Spleen (tissue), 11 donors: ENCODE measurements around the gene ATP11B. TPM values are rescaled to one million over a fixed set of nuclear protein-coding genes. Genes with fewer than 3 reads are reported as not detected.
A peak's percentile ranks its signal among the peaks of the same experiment; 100 is the strongest.

ENCODE experiments used
- DNase-seq: peaks from one replicate; pipeline ENCODE4 v3.0.0-alpha.2; 2020
- H3K27ac ChIP-seq, 8 donors: fragments of 200-600 bp; sonication (generic) in 7 of 8; 1 replicate in 4 of 8; 2 replicates in 4 of 8; pipeline versions ENCODE4 v1.5.0 to v1.8.0; 2016 to 2021; ENCODE audit warnings: inconsistent platforms in 4 of 8, mild to moderate bottlenecking in 4 of 8, moderate library complexity in 1 of 8
- H3K27me3 ChIP-seq, 7 donors: fragments of 200-600 bp; sonication (generic) in 6 of 7; replicated peaks in 1 of 7; 1 replicate in 4 of 7; 2 replicates in 3 of 7; pipeline versions ENCODE4 v1.5.0 to v1.8.0; 2016 to 2021; ENCODE audit warnings: inconsistent platforms in 3 of 7, mild to moderate bottlenecking in 1 of 7
- H3K36me3 ChIP-seq, 6 donors: fragments of 200-600 bp; sonication (generic) in 5 of 6; 1 replicate in 4 of 6; 2 replicates in 2 of 6; pipeline versions ENCODE4 v1.5.0 to v1.8.0; 2016 to 2021; ENCODE audit warnings: inconsistent platforms in 2 of 6
- H3K4me1 ChIP-seq, 6 donors: fragments of 200-600 bp; sonication (generic) in 5 of 6; 1 replicate in 3 of 6; 2 replicates in 3 of 6; pipeline versions ENCODE4 v1.5.0 to v1.8.0; 2016 to 2021; ENCODE audit warnings: inconsistent platforms in 3 of 6
- H3K4me3 ChIP-seq, 8 donors: fragments of 200-600 bp; sonication (generic) in 7 of 8; 1 replicate in 4 of 8; 2 replicates in 4 of 8; pipeline versions ENCODE4 v1.5.0 to v1.8.0; 2016 to 2021; ENCODE audit warnings: inconsistent platforms in 4 of 8, mild to moderate bottlenecking in 4 of 8, moderate library complexity in 2 of 8
- H3K9me3 ChIP-seq, 8 donors: fragments of 200-600 bp; sonication (generic) in 7 of 8; 1 replicate in 4 of 8; 2 replicates in 4 of 8; pipeline versions ENCODE4 v1.5.0 to v1.8.0; 2016 to 2021; ENCODE audit warnings: inconsistent platforms in 4 of 8
- POLR2A ChIP-seq, 3 donors: fragments of 450-650 bp; IDR thresholded peaks; one replicate each; pipeline ENCODE4 v1.5.1; 2017; ENCODE audit warnings: antibody characterized with exemption in 3 of 3, mild to moderate bottlenecking in 1 of 3
- POLR2AphosphoS5 ChIP-seq, 3 donors: sonication (generic); formaldehyde crosslinking; IDR thresholded peaks; one replicate each; pipeline ENCODE4 v1.5.1; 2017; ENCODE audit warnings: antibody characterized with exemption in 3 of 3
- WGBS, 5 donors: extraction: QIAGEN DNeasy Blood & Tissue Kit in 3 of 5; methylation state at CpG; one replicate each; pipeline versions ENCODE4 v1.1.5 to v1.1.7; 2013 to 2018; 5-methylcytosine and 5-hydroxymethylcytosine counted together
- intact Hi-C: fragments of 100-400 bp; cut with DNase I; formaldehyde crosslinking; loops from one replicate; pipeline ENCODE4 v1.15.0; 2023; ENCODE audit warnings: low total_unique reads
- polyA plus RNA-seq, 3 donors: library from polyadenylated mRNA; stranded (reverse); fragments of 200-250 nt; gene quantifications; one replicate each; pipeline ENCODE4 v1.2.1, GENCODE V29; 2013
- total RNA-seq, 7 donors: library from RNA; depleted of rRNA in 3 of 7; stranded (reverse); fragments of >200 nt in 3 of 7; fragmentation: NEBNext Ultra II Directional in 4 of 7; extraction: Animal tissue kit (Norgen Biotek cat#: 25700) in 4 of 7; gene quantifications; one replicate each; pipeline versions ENCODE4 v1.1.0 to v1.2.1, GENCODE V29; 2016 to 2021
- TF ChIP-seq, protein P1 (sequence below), 11 experiments: fragments of 200-600 bp in 7 of 11; fragments of 450-650 bp in 4 of 11; sonication (generic) in 4 of 11; IDR thresholded peaks in 8 of 11; conservative IDR thresholded peaks in 3 of 11; 1 replicate in 7 of 11; 2 replicates in 4 of 11; pipeline versions ENCODE4 v1.4.0 to v1.8.0; 2016 to 2021; ENCODE audit warnings: antibody characterized with exemption in 11 of 11, inconsistent platforms in 4 of 11, mild to moderate bottlenecking in 1 of 11
- donor health status: healthy with polysubstance abuse.
- donor health status: DM: no; HTN: no; CAD: no; lungs with moderate emphysema.
- donor health status: DM: no; HTN: no; CAD: no.
- donor health status: Bipolar disorder and iron deficiency.
- donor health status: healthy.
- donor health status: DM: no; HTN: no; CAD: no.
- donor health status: DM: yes; HTN: yes; CAD: no.

The ATP11B gene
- total and polyA plus RNA-seq, 10 donors, result 7.2 to 165 (median 90.3) TPM

DNA sequence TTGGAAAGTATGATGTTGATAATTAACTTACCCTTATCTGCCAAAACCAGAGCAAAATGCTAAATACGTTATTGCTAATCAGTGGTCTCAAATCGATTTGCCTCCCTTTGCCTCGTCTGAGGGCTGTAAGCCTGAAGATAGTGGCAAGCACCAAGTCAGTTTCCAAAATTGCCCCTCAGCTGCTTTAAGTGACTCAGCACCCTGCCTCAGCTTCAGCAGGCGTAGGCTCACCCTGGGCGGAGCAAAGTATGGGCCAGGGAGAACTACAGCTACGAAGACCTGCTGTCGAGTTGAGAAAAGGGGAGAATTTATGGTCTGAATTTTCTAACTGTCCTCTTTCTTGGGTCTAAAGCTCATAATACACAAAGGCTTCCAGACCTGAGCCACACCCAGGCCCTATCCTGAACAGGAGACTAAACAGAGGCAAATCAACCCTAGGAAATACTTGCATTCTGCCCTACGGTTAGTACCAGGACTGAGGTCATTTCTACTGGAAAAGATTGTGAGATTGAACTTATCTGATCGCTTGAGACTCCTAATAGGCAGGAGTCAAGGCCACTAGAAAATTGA, 127.3 kb downstream of the ATP11B start:
- Histone ChIP-seq H3K4me3 (no peak overlapping the region), H3K9me3 (no peaks in the 10 kb centered on the region), H3K27ac (no peak overlapping the region), H3K27me3 (no peaks in the 10 kb centered on the region), H3K4me1 (no peaks in the 10 kb centered on the region), H3K36me3 (peaks cover 0 to 61% (median 6%) of the 10 kb centered on the region in 6 donors)
- intact Hi-C loops, result no loop called here
- no peak for DNase-seq
- TF ChIP-seq POLR2AphosphoS5 (IDR thresholded peaks at IDR 0.05), result no peak
- TF ChIP-seq, protein P1, sequence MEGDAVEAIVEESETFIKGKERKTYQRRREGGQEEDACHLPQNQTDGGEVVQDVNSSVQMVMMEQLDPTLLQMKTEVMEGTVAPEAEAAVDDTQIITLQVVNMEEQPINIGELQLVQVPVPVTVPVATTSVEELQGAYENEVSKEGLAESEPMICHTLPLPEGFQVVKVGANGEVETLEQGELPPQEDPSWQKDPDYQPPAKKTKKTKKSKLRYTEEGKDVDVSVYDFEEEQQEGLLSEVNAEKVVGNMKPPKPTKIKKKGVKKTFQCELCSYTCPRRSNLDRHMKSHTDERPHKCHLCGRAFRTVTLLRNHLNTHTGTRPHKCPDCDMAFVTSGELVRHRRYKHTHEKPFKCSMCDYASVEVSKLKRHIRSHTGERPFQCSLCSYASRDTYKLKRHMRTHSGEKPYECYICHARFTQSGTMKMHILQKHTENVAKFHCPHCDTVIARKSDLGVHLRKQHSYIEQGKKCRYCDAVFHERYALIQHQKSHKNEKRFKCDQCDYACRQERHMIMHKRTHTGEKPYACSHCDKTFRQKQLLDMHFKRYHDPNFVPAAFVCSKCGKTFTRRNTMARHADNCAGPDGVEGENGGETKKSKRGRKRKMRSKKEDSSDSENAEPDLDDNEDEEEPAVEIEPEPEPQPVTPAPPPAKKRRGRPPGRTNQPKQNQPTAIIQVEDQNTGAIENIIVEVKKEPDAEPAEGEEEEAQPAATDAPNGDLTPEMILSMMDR (IDR thresholded peaks at IDR 0.05 in 8 of 11, conservative IDR thresholded peaks at IDR 0.05 in 3 of 11), result no peak
- WGBS, 5 donors, result 84 to 90% (median 88%) methylated on average over 9 of the region's 9 CpGs

GRCh38 chr3:182921665-182922355, 128.5 kb downstream of the ATP11B start:
- no peak for DNase-seq
- Histone ChIP-seq H3K27ac (no peak overlapping the region), H3K27me3 (no peaks in the 10 kb centered on the region), H3K4me1 (no peaks in the 10 kb centered on the region), H3K4me3 (no peak overlapping the region), H3K9me3 (no peaks in the 10 kb centered on the region), H3K36me3 (peaks cover 0 to 52% (median 6%) of the 10 kb centered on the region in 6 donors)
- intact Hi-C loops, result no loop called here
- TF ChIP-seq POLR2A (IDR thresholded peaks at IDR 0.05) (no peak), POLR2AphosphoS5 (IDR thresholded peaks at IDR 0.05) (no peak)
- TF ChIP-seq, protein P1 (IDR thresholded peaks at IDR 0.05 in 8 of 11, conservative IDR thresholded peaks at IDR 0.05 in 3 of 11), result no peak
- 93 to 98% (median 96%) methylated on average over 4 of the region's 4 CpGs for WGBS, 5 donors

GRCh38 chr3:182925330-182925943, 132.1 kb downstream of the ATP11B start:
- no peak for DNase-seq
- H3K36me3 ChIP-seq, result peaks cover 0 to 19% (median 0%) of the 10 kb centered on the region in 6 donors
- intact Hi-C loops, result no loop called here
- no peaks in the 10 kb centered on the region for H3K4me1 ChIP-seq
- no peaks in the 10 kb centered on the region for H3K27me3 ChIP-seq
- H3K4me3 ChIP-seq, result no peak overlapping the region
- H3K27ac ChIP-seq, result peak overlapping the region in 2 of 8 donors; percentile 26 to 37
- TF ChIP-seq, protein P1 (IDR thresholded peaks at IDR 0.05 in 8 of 11, conservative IDR thresholded peaks at IDR 0.05 in 3 of 11), result no peak
- TF ChIP-seq POLR2AphosphoS5 (IDR thresholded peaks at IDR 0.05) (peak in 1 of 3 donors; percentile 29), POLR2A (IDR thresholded peaks at IDR 0.05) (no peak)
- 66 to 79% (median 78%) methylated on average over 4 of the region's 4 CpGs for WGBS, 5 donors
- H3K9me3 ChIP-seq, result peaks cover 0 to 4% (median 0%) of the 10 kb centered on the region in 8 donors

- Histone ChIP-seq H3K27ac (peak overlapping the region in 2 of 8 donors; percentile 26 to 37), H3K9me3 (peaks cover 0 to 4% (median under 1%) of the 10 kb centered on the region in 8 donors)
These were observed 132.6 kb downstream of the ATP11B start for GRCh38 chr3:182925944-182926337.

More at GRCh38 chr3:182925944-182926337, 132.6 kb downstream of the ATP11B start:
- TF ChIP-seq POLR2AphosphoS5 (IDR thresholded peaks at IDR 0.05) (no peak), POLR2A (IDR thresholded peaks at IDR 0.05) (no peak)
- TF ChIP-seq, protein P1 (IDR thresholded peaks at IDR 0.05 in 8 of 11, conservative IDR thresholded peaks at IDR 0.05 in 3 of 11), result no peak
- 91 to 98% (median 94%) methylated on average over 3 of the region's 3 CpGs for WGBS, 5 donors
- no peaks in the 10 kb centered on the region for H3K27me3 ChIP-seq
- H3K36me3 ChIP-seq, result peaks cover 0 to 14% (median 0%) of the 10 kb centered on the region in 6 donors
- no peak for DNase-seq
- H3K4me3 ChIP-seq, result no peak overlapping the region
- intact Hi-C loops, result no loop called here
- no peaks in the 10 kb centered on the region for H3K4me1 ChIP-seq
